Esophagus muscularis mucosa (tissue), 3 donors: ENCODE results near the gene SLITRK1.

Source experiments
- POLR2A ChIP-seq: fragments of 450-650 bp; IDR thresholded peaks from one replicate; pipeline ENCODE4 v1.6.1; 2017; ENCODE audit warnings: antibody characterized with exemption, moderate library complexity, mild to moderate bottlenecking, low read depth
- TF ChIP-seq, protein P1 (sequence below), 3 experiments: fragments of 200-600 bp in 2 of 3; fragments of 450-650 bp in 1 of 3; sonication (generic) in 2 of 3; IDR thresholded peaks; one replicate each; pipeline ENCODE4 v1.5.1; 2017 to 2019; ENCODE audit warnings: antibody characterized with exemption in 3 of 3, mild to moderate bottlenecking in 2 of 3, moderate library complexity in 1 of 3

DNA sequence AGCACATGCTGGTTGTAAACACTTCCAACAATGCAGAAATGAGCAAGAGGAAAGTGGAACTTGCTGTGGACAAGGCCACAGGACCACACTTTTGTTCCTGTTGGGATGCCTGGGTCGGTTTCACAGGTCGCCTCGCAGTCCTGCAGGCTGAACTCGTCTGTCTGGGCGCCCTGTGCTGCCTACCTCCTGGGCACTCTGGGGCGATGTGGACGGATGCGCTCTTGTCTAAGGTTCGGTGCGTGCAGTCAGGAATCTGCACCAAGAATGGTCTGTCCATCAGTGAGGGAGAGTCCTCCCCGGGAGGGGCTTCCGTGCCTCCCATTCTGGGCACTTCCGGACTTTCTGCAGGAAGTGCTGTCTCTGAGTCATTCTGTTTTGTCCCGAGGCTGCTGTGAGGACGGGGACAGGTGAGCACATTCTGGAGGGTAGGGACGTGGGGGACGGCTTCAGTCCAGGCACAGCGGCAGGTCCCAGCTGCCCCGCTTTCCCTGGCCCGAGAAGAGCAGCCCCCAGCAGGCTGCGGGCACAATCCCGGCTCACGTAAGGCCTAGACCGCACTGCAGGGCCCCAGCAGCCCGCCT lies 24.1 kb upstream of the SLITRK1 start:
- no peak for TF ChIP-seq POLR2A
- TF ChIP-seq, protein P1, sequence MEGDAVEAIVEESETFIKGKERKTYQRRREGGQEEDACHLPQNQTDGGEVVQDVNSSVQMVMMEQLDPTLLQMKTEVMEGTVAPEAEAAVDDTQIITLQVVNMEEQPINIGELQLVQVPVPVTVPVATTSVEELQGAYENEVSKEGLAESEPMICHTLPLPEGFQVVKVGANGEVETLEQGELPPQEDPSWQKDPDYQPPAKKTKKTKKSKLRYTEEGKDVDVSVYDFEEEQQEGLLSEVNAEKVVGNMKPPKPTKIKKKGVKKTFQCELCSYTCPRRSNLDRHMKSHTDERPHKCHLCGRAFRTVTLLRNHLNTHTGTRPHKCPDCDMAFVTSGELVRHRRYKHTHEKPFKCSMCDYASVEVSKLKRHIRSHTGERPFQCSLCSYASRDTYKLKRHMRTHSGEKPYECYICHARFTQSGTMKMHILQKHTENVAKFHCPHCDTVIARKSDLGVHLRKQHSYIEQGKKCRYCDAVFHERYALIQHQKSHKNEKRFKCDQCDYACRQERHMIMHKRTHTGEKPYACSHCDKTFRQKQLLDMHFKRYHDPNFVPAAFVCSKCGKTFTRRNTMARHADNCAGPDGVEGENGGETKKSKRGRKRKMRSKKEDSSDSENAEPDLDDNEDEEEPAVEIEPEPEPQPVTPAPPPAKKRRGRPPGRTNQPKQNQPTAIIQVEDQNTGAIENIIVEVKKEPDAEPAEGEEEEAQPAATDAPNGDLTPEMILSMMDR (IDR thresholded peaks at IDR 0.05): no peak
